HEK293 (cell line): ENCODE measurements around the gene BORCS5.
A peak's percentile ranks its signal among the peaks of the same experiment; 100 is the strongest.

ENCODE experiments used
- GLI4 ChIP-seq: fragments of 450-650 bp; formaldehyde crosslinking; IDR thresholded peaks from 2 replicates; pipeline ENCODE4 v1.5.1; 2016; ENCODE audit warnings: missing biosample characterization, missing genetic modification characterization
- HOXD13 ChIP-seq: sonication (generic); formaldehyde crosslinking; IDR thresholded peaks from 2 replicates; pipeline ENCODE4 v1.8.0; 2022; ENCODE audit warnings: missing genetic modification reagents, borderline replicate concordance
- OSR2 ChIP-seq: fragments of 450-650 bp; formaldehyde crosslinking; IDR thresholded peaks from 2 replicates; pipeline ENCODE4 v1.5.1; 2016; ENCODE audit warnings: missing biosample characterization, missing genetic modification characterization
- RBAK ChIP-seq: fragments of 450-650 bp; formaldehyde crosslinking; IDR thresholded peaks from 2 replicates; pipeline ENCODE4 v1.5.1; 2016; ENCODE audit warnings: missing biosample characterization, missing genetic modification characterization
- REPIN1 ChIP-seq: fragments of 450-650 bp; formaldehyde crosslinking; IDR thresholded peaks from 2 replicates; pipeline ENCODE4 v1.5.1; 2017; ENCODE audit warnings: missing biosample characterization, missing genetic modification characterization, low read depth
- SP3 ChIP-seq: fragments of 450-650 bp; formaldehyde crosslinking; IDR thresholded peaks from 2 replicates; pipeline ENCODE4 v1.5.1; 2016; ENCODE audit warnings: missing biosample characterization, missing genetic modification characterization
- SP7 ChIP-seq: fragments of 450-650 bp; formaldehyde crosslinking; IDR thresholded peaks from 2 replicates; pipeline ENCODE4 v1.5.1; 2016; ENCODE audit warnings: missing biosample characterization, missing genetic modification characterization
- ZBTB21 ChIP-seq: fragments of 450-650 bp; formaldehyde crosslinking; IDR thresholded peaks from 2 replicates; pipeline ENCODE4 v1.5.1; 2017; ENCODE audit warnings: missing biosample characterization, missing genetic modification characterization
- ZFP37 ChIP-seq: fragments of 450-650 bp; formaldehyde crosslinking; IDR thresholded peaks from 2 replicates; pipeline ENCODE4 v1.5.1; 2016; ENCODE audit warnings: missing biosample characterization, missing genetic modification characterization
- ZFP41 ChIP-seq: fragments of 450-650 bp; formaldehyde crosslinking; IDR thresholded peaks from 2 replicates; pipeline ENCODE4 v1.5.1; 2016; ENCODE audit warnings: missing biosample characterization, missing genetic modification characterization, borderline replicate concordance
- ZNF132 ChIP-seq: fragments of 450-650 bp; formaldehyde crosslinking; IDR thresholded peaks from 2 replicates; pipeline ENCODE4 v1.5.1; 2017; ENCODE audit warnings: missing biosample characterization, missing genetic modification characterization, borderline replicate concordance
- ZNF133 ChIP-seq: fragments of 450-650 bp; formaldehyde crosslinking; IDR thresholded peaks from 2 replicates; pipeline ENCODE4 v1.5.1; 2016; ENCODE audit warnings: missing biosample characterization, missing genetic modification characterization
- ZNF140 ChIP-seq: fragments of 450-650 bp; formaldehyde crosslinking; IDR thresholded peaks from 2 replicates; pipeline ENCODE4 v1.5.1; 2016; ENCODE audit warnings: missing biosample characterization, missing genetic modification characterization
- ZNF169 ChIP-seq: fragments of 450-650 bp; formaldehyde crosslinking; IDR thresholded peaks from 2 replicates; pipeline ENCODE4 v1.5.1; 2016; ENCODE audit warnings: missing biosample characterization, missing genetic modification characterization
- ZNF19 ChIP-seq: fragments of 450-650 bp; formaldehyde crosslinking; IDR thresholded peaks from 2 replicates; pipeline ENCODE4; 2016; ENCODE audit warnings: missing biosample characterization, missing genetic modification characterization, low read depth
- ZNF202 ChIP-seq: fragments of 450-650 bp; formaldehyde crosslinking; IDR thresholded peaks from 2 replicates; pipeline ENCODE4 v1.5.1; 2016; ENCODE audit warnings: missing biosample characterization, missing genetic modification characterization, borderline replicate concordance
- ZNF211 ChIP-seq: fragments of 450-650 bp; formaldehyde crosslinking; IDR thresholded peaks from 2 replicates; pipeline ENCODE4 v1.5.1; 2016; ENCODE audit warnings: low read depth, missing biosample characterization, missing genetic modification characterization
- ZNF221 ChIP-seq: fragments of 450-650 bp; formaldehyde crosslinking; IDR thresholded peaks from 2 replicates; pipeline ENCODE4 v1.5.1; 2017; ENCODE audit warnings: missing biosample characterization, missing genetic modification characterization, borderline replicate concordance
- ZNF239 ChIP-seq: fragments of 450-650 bp; formaldehyde crosslinking; IDR thresholded peaks from 2 replicates; pipeline ENCODE4 v1.5.1; 2016; ENCODE audit warnings: missing biosample characterization, missing genetic modification characterization
- ZNF24 ChIP-seq: fragments of 450-650 bp; formaldehyde crosslinking; IDR thresholded peaks from 2 replicates; pipeline ENCODE4 v1.5.1; 2016; ENCODE audit warnings: missing biosample characterization, missing genetic modification characterization
- ZNF266 ChIP-seq: fragments of 450-650 bp; formaldehyde crosslinking; IDR thresholded peaks from 2 replicates; pipeline ENCODE4 v1.5.1; 2016; ENCODE audit warnings: missing biosample characterization, missing genetic modification characterization, low read depth
- ZNF311 ChIP-seq: fragments of 450-650 bp; formaldehyde crosslinking; IDR thresholded peaks from 2 replicates; pipeline ENCODE4 v1.5.1; 2017; ENCODE audit warnings: missing biosample characterization, missing genetic modification characterization, borderline replicate concordance
- ZNF37A ChIP-seq: fragments of 450-650 bp; IDR thresholded peaks from 2 replicates; pipeline ENCODE4 v1.5.1; 2018; ENCODE audit warnings: missing biosample characterization, missing genetic modification characterization
- ZNF514 ChIP-seq: fragments of 450-650 bp; formaldehyde crosslinking; IDR thresholded peaks from 2 replicates; pipeline ENCODE4 v1.5.1; 2016; ENCODE audit warnings: missing biosample characterization, missing genetic modification characterization
- ZNF529 ChIP-seq: fragments of 450-650 bp; formaldehyde crosslinking; IDR thresholded peaks from 2 replicates; pipeline ENCODE4 v1.5.1; 2017; ENCODE audit warnings: missing genetic modification characterization, missing biosample characterization; ENCODE audit not compliant: insufficient replicate concordance
- ZNF530 ChIP-seq: fragments of 450-650 bp; formaldehyde crosslinking; IDR thresholded peaks from 2 replicates; pipeline ENCODE4 v1.5.1; 2016; ENCODE audit warnings: low read depth, missing biosample characterization, missing genetic modification characterization
- ZNF621 ChIP-seq: fragments of 450-650 bp; formaldehyde crosslinking; IDR thresholded peaks from 2 replicates; pipeline ENCODE4 v1.5.1; 2017; ENCODE audit warnings: missing biosample characterization, missing genetic modification characterization
- ZNF624 ChIP-seq: fragments of 450-650 bp; formaldehyde crosslinking; IDR thresholded peaks from 2 replicates; pipeline ENCODE4 v1.5.1; 2017; ENCODE audit warnings: missing biosample characterization, missing genetic modification characterization
- ZNF626 ChIP-seq: fragments of 450-650 bp; sonication (Bioruptor Pico); formaldehyde crosslinking; IDR thresholded peaks from 2 replicates; pipeline ENCODE4 v1.5.1; 2018; ENCODE audit warnings: missing biosample characterization, missing genetic modification characterization, inconsistent platforms
- ZNF629 ChIP-seq: fragments of 450-650 bp; formaldehyde crosslinking; IDR thresholded peaks from 2 replicates; pipeline ENCODE4 v1.5.1; 2017; ENCODE audit warnings: missing biosample characterization, missing genetic modification characterization
- ZNF747 ChIP-seq: fragments of 450-650 bp; formaldehyde crosslinking; IDR thresholded peaks from 2 replicates; pipeline ENCODE4 v1.5.1; 2016; ENCODE audit warnings: missing biosample characterization, missing genetic modification characterization
- ZNF776 ChIP-seq: fragments of 450-650 bp; formaldehyde crosslinking; IDR thresholded peaks from 2 replicates; pipeline ENCODE4 v1.5.0; 2017; ENCODE audit warnings: missing biosample characterization, missing genetic modification characterization, borderline replicate concordance
- ZNF777 ChIP-seq: fragments of 450-650 bp; formaldehyde crosslinking; IDR thresholded peaks from 2 replicates; pipeline ENCODE4 v1.5.1; 2017; ENCODE audit warnings: missing biosample characterization, missing genetic modification characterization, borderline replicate concordance
- TF ChIP-seq, protein P1 (sequence below): fragments of 450-650 bp; formaldehyde crosslinking; IDR thresholded peaks from 2 replicates; pipeline ENCODE4 v1.5.1; 2016; ENCODE audit warnings: missing biosample characterization, missing genetic modification characterization
- TF ChIP-seq, protein P2 (sequence below): fragments of 450-650 bp; formaldehyde crosslinking; IDR thresholded peaks from 2 replicates; pipeline ENCODE4 v1.5.1; 2016; ENCODE audit warnings: missing biosample characterization, missing genetic modification characterization
- TF ChIP-seq, protein P3 (sequence below): fragments of 450-650 bp; formaldehyde crosslinking; IDR thresholded peaks from 2 replicates; pipeline ENCODE4 v1.5.1; 2016; ENCODE audit warnings: missing biosample characterization, missing genetic modification characterization

BORCS5 gene

DNA sequence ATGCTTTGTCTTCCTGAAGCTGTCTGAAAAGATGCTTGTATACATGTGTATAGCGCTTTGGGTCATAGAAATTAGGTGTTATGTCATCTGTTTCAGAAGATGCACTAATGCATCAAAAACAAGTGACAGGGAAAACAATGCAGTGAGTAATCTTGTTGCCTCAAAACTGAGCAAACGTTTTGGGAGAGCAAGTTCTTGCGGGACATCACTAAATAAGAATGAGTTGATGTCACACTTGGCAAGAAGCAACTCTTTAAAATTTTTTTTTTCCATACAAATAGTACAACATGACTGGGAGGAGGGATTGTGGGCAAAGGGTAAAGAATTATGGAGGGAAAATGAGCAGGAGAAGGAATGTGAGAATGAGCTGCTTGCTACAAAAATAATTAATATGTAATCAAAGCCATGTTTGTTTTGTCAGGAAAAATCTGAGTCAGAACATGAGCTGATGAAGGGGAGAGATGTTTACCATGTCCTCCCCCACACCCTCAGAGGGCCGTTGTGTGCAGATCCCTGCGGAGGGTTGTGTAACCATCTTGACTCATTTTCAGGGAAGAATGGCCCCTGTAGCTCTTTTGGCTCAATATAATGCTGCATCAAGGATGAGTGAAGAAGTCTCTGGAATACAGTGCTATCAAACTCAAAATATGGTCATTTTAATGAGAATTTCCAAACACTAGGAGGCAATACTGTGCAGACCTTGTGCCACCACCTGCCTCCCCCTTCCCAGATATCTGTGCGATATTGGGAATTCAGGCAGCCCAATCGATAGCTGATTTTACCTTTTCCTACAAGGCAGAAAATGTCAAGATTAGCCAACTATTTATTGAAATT, 41.4 kb downstream of the BORCS5 start (continued):
- TF ChIP-seq, protein P1, sequence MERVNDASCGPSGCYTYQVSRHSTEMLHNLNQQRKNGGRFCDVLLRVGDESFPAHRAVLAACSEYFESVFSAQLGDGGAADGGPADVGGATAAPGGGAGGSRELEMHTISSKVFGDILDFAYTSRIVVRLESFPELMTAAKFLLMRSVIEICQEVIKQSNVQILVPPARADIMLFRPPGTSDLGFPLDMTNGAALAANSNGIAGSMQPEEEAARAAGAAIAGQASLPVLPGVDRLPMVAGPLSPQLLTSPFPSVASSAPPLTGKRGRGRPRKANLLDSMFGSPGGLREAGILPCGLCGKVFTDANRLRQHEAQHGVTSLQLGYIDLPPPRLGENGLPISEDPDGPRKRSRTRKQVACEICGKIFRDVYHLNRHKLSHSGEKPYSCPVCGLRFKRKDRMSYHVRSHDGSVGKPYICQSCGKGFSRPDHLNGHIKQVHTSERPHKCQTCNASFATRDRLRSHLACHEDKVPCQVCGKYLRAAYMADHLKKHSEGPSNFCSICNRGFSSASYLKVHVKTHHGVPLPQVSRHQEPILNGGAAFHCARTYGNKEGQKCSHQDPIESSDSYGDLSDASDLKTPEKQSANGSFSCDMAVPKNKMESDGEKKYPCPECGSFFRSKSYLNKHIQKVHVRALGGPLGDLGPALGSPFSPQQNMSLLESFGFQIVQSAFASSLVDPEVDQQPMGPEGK (tag by site-specific recombination) = peak; percentile 82
- TF ChIP-seq SP3 (tag by site-specific recombination) (peak; percentile 68; the same call in 1 of the 2 replicates), HOXD13 (CRISPR knock-in tag) (no peak), ZBTB21 (peak; percentile 96), ZNF747 (tag by site-specific recombination) (no peak), ZNF211 (tag by site-specific recombination) (no peak), ZNF24 (tag by site-specific recombination) (peak; percentile 98), REPIN1 (tag by site-specific recombination) (no peak), ZFP41 (tag by site-specific recombination) (no peak), ZNF132 (tag by site-specific recombination) (no peak), ZNF169 (no peak), OSR2 (tag by site-specific recombination) (peak; percentile 93), RBAK (tag by site-specific recombination) (no peak), ZNF776 (tag by site-specific recombination) (no peak), ZNF19 (tag by site-specific recombination) (no peak), ZNF621 (tag by site-specific recombination) (no peak), ZNF239 (tag by site-specific recombination) (no peak), ZNF202 (tag by site-specific recombination) (no peak), ZNF140 (tag by site-specific recombination) (no peak), ZNF626 (tag by site-specific recombination) (no peak), ZNF311 (no peak), ZNF221 (tag by site-specific recombination) (no peak), ZNF514 (tag by site-specific recombination) (no peak), ZFP37 (tag by site-specific recombination) (peak; percentile 87; the same call in 1 of the 2 replicates), ZNF624 (tag by site-specific recombination) (no peak), ZNF629 (tag by site-specific recombination) (peak; percentile 99), ZNF266 (no peak), GLI4 (tag by site-specific recombination) (no peak; the same call in 1 of the 2 replicates), ZNF777 (tag by site-specific recombination) (no peak), ZNF530 (no peak), ZNF133 (tag by site-specific recombination) (no peak), SP7 (tag by site-specific recombination) (peak; percentile 99), ZNF529 (no peak), ZNF37A (tag by site-specific recombination) (no peak)
- TF ChIP-seq, protein P2, sequence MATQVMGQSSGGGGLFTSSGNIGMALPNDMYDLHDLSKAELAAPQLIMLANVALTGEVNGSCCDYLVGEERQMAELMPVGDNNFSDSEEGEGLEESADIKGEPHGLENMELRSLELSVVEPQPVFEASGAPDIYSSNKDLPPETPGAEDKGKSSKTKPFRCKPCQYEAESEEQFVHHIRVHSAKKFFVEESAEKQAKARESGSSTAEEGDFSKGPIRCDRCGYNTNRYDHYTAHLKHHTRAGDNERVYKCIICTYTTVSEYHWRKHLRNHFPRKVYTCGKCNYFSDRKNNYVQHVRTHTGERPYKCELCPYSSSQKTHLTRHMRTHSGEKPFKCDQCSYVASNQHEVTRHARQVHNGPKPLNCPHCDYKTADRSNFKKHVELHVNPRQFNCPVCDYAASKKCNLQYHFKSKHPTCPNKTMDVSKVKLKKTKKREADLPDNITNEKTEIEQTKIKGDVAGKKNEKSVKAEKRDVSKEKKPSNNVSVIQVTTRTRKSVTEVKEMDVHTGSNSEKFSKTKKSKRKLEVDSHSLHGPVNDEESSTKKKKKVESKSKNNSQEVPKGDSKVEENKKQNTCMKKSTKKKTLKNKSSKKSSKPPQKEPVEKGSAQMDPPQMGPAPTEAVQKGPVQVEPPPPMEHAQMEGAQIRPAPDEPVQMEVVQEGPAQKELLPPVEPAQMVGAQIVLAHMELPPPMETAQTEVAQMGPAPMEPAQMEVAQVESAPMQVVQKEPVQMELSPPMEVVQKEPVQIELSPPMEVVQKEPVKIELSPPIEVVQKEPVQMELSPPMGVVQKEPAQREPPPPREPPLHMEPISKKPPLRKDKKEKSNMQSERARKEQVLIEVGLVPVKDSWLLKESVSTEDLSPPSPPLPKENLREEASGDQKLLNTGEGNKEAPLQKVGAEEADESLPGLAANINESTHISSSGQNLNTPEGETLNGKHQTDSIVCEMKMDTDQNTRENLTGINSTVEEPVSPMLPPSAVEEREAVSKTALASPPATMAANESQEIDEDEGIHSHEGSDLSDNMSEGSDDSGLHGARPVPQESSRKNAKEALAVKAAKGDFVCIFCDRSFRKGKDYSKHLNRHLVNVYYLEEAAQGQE (tag by site-specific recombination) = no peak
- TF ChIP-seq, protein P3, sequence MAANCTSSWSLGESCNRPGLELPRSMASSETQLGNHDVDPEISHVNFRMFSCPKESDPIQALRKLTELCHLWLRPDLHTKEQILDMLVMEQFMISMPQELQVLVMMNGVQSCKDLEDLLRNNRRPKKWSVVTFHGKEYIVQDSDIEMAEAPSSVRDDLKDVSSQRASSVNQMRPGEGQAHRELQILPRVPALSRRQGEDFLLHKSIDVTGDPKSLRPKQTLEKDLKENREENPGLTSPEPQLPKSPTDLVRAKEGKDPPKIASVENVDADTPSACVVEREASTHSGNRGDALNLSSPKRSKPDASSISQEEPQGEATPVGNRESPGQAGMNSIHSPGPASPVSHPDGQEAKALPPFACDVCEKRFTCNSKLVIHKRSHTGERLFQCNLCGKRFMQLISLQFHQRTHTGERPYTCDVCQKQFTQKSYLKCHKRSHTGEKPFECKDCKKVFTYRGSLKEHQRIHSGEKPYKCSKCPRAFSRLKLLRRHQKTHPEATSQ (tag by site-specific recombination) = no peak
